Transverse colon (tissue), 4 donors: Measurements from ENCODE around the gene ABCA1.

Experiments used
- CTCF ChIP-seq, 5 experiments: fragments of 200-600 bp in 3 of 5; fragments of 450-650 bp in 2 of 5; sonication (generic) in 3 of 5; IDR thresholded peaks; 1 replicate in 2 of 5; 2 replicates in 3 of 5; pipeline ENCODE4 v1.5.1; 2016 to 2017; ENCODE audit warnings: antibody characterized with exemption in 5 of 5, inconsistent platforms in 3 of 5, mild to moderate bottlenecking in 2 of 5, moderate library complexity in 1 of 5
- EP300 ChIP-seq: sonication (generic); formaldehyde crosslinking; IDR thresholded peaks from one replicate; pipeline ENCODE4 v1.6.1; 2017; ENCODE audit warnings: antibody characterized with exemption, low read depth
- POLR2A ChIP-seq: fragments of 450-650 bp; IDR thresholded peaks from one replicate; pipeline ENCODE4 v1.6.1; 2016; ENCODE audit warnings: antibody characterized with exemption, mild to moderate bottlenecking, moderate library complexity
- POLR2AphosphoS5 ChIP-seq, 3 donors: sonication (generic); formaldehyde crosslinking; IDR thresholded peaks; one replicate each; pipeline ENCODE4 v1.6.1; 2016; ENCODE audit warnings: antibody characterized with exemption in 3 of 3

GRCh38 chr9:104805441-104805840 is 122.5 kb downstream of the ABCA1 start:
- TF ChIP-seq CTCF (IDR thresholded peaks at IDR 0.05) (no peak), POLR2A (no peak), POLR2AphosphoS5 (IDR thresholded peaks at IDR 0.05) (no peak), EP300 (no peak)
